ENCODE measurements around the gene SLC49A4. TPM values are rescaled to one million over a fixed set of nuclear protein-coding genes. Genes with fewer than 3 reads are reported as not detected.

Gene SLC49A4
- total RNA-seq, 1 experiment from 2014 or later: 13.8 TPM

DNA sequence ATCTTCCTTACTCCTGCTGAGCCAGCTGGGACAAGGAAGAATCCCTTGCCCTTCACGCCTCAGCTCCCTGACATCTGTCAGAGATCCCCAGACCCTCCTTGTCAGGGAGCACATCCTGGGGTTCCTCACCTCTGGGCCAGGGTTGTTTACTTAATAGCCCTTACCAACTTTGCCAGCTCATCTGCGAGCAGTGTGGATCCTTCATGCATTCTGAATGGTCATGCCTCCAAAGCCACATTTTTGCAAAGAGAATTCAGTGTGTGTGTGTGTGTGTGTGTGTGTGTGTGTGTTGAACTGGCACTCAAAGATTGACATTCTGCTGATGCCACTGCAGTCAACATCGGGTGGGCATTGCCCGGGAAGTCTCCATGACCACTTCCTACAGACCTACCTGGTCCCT, 112.6 kb downstream of the SLC49A4 start:
- DNase-seq (ENCODE audit: low spot score): no peak

DNA sequence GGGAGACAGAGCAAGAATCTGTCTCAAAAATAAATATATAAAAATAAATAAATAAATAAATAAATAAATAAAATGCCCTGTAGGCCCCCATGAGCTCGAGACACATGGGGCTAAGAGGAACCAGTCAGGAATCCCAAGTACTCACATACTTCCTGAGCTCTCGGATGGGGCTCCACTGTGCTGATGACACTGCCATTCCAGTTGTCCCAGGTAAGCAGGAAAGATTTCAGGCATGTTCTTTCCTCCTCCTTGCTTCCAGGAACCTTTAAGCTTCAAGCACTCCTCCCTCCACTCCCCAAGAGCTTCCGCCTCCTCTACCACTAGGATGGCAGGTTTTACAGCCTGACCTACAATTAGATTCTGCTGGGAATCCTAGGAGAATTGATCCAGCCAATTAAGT, 113.4 kb downstream of the SLC49A4 start:
- no peak for DNase-seq (ENCODE audit: low spot score)

DNA sequence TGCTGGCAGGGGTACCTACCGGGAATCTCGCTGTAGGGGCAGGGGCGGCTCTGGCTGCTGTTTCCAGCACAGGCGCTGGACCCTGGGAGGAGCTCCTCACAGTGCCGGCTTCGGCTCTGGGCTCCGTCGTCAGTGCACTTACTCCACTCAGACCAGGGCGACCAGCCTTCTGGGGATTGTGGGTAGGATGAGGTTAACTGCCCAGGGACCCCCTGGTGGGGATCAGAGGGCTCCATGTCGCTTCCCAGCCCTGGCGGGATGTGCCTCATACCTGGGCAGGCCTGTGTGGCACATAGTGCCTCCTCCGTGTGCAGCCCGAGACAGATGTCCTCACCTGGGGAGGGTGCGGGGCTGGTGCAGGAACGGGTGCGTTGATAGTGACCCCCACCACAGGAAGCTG, 117.0 kb downstream of the SLC49A4 start:
- DNase-seq (ENCODE audit: low spot score): no peak

DNA sequence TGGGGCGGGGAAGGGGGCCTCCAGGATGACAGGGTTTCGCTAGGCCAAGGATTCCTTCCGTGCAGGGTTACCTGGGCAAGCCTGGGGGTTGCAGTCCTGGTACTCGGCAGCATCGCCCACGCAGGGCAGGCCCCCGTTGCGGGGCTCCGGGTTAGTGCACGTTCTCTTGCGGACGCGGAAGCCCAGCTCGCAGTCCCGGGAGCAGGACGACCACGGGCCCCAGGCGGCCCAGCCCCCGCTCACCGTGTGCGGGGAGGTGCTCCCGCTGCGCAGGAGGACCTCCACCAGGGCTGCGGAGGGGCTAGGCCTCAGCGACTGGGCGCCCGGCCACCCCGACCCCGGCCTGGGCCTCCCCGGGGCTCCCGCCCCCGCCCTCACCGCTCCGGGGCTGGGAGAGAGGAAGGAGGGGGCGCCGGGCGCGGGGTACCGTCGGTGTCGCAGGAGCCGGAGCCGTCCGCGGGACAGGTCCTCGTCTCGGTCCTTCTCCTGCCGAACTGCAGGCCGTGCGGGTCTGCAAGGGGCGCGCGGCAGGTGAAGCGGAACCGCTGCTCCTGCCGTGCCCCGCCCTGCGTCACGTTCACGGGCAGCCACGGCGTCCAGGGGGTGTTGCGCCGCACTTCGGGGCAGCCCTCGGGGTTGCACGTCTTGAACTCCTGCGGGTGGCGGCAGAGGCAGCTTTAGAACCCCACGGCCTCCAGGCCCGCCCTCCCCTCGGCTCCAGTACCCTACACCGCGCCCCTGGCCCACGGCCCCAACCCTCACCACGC, 118.1 kb downstream of the SLC49A4 start:
- DNase-seq (ENCODE audit: low spot score): no peak

DNA sequence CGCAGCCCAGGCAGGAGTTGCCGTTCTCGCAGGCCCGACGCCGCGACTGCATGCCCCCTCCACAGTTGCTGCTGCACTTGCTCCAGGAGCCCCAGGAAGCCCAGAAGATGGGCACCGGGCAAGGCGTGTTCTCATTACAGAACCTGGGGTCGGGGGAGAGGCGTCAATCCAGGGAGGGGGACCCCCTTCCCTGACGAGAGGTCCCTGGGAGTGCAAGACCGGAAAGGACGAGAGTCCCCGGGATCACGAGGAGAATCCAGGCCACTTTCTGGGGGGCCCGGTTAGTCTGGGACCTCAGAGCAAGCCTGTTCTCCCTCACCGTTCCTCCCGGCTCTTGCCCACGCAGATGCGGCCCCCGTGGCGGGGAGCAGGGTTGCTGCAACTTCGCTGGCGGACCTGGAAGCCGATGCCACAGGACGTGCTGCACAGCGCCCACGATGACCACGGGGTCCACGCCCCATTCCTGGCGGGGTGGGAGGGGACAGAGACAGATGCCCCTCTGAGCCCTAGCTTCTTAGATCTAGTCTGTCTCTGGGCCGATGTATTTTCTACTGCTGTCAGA, 118.8 kb downstream of the SLC49A4 start:
- DNase-seq (ENCODE audit: low spot score): no peak

DNA sequence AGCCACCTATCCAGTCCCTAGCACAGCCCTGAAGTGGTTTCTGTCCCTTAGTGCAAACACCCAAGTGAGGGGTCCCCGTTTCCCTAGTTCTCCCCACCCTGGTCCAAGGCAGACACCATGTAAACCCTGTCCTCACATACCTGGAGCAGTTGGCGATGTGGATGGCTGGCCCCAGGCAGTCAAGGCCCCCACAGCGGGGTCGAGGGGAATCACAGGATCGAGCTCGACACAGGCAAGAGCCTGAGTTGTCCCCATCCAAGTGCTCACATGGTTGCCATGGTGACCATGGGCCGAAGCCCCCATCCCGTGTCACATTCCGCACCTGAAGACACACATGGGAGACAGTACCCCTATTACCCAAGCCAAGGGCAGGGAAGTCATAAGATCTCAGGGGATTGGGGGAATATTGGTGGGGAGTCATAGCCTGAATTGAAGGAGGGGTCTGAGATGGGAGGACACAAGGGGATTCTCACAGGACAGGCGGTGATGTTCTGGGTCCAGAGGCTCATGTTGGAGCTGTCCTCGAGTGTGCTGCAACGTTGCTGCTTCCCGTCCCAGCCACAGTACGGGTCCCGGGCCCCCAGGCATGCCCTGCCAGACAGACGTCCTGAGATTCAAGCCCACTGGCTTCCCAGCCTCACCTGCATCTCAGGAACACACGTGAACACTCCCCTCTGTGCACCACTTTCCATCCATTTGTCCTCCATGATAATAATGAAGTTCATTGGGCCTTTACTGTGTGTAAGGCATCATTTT, 120.6 kb downstream of the SLC49A4 start:
- DNase-seq (ENCODE audit: low spot score): no peak

DNA sequence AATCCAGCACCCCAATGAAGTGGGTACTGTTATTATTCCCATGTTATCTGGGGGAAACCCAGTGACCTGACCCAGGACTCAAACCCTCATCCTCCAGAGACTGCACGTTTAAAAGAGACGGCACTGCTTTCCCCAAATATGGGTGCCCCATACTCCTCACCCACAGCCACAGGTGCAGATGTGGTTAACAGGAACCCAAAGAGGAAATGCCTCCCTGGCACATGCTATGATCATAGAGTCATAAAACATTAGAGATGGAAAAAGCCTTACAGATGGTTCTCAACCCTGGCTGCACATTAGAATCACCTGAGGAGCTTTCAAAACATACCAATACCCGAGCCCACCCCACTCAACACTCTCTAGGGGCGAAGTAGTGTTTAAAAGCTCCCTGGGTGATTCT, 121.2 kb downstream of the SLC49A4 start:
- no peak for DNase-seq (ENCODE audit: low spot score)

DNA sequence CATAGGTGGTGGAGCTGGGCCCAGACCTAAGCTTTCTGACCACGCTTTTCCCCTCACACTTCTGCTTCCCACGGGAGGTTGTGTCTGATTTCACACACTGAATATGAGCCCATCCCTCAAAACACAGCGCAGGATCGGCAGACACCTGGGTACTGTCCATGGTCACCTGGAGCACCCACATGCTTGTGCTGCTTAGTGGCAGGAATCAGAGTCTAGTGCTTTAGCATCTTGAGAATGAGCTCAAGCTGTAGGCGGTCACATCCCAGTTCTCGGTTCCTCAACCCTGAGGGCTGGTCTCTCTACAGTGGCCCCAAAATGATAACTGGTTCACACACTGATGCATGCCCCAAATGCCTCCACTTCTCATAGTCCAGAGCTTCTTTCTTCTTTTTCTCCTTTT, 121.7 kb downstream of the SLC49A4 start:
- DNase-seq (ENCODE audit: low spot score): no peak

DNA sequence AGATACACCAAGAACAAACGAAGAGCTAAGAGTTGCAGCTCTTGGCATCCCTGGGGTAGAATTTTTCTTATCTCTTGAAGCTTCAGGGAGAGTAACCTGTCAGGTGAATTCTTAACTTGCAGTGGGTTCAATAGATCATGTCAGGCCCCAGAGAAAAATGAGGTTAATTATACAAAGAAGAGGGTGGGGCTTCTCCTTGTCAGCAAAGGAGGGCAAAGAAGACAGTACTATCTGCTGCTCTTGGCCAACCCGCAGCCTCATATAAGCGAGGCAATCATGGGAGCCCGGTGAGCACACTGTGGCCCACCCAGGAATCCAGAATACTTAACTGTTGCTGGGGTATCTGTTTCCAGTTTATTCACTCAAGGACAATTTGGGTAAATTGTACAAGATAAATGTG, 122.5 kb downstream of the SLC49A4 start:
- no peak for DNase-seq (ENCODE audit: low spot score)

DNA sequence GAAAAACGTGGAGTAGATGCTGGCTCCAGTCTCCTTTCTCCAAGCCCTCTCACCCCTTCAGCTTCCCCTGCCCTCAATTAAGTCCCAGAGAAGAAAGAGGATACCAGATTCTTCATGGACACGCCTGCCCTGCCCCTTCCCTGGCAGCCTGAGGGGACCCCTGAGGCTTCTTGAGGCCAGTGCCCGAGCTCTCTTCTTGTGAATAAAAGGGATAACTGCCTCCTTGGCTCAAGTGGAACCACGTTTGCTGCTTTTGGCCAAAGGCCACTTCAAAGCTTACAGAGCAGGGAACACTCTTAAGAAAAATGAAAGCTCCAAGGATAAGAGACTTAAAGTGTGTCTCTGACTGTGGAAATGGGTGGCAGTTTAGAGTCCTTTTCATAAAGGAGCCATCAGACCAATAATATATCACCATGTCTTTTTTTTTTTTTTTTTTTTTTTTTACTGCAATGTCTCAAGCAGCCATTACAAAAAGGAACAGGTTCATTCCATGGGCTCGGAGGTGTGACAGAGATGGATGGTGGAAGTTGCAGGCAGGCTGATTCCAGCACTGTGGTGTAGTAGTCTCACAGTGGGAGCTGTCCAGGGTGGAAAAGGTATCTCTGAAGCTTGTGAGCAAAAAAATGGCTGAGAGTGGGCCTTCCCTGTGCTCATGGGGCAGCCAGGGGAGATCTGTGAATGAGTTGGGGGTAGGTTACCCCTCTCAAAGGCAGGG, 123.9 kb downstream of the SLC49A4 start:
- DNase-seq (ENCODE audit: low spot score): no peak

DNA sequence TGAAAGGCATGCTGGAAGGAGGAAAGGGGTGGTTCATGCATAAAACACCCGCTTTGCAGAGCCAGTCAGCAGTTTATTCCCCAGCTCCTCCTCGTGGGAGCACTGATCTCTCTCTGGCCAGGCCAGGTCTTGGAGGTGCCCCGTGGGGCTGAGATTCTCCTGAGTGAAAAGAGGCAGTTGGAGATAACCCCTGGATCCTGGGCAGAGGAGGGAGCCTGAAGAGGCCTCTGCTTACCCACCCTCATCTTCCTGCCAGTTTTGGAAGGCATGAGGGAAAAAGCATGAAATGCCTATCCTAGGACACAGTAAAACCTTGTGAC, 124.4 kb downstream of the SLC49A4 start:
- no peak for DNase-seq (ENCODE audit: low spot score)

DNA sequence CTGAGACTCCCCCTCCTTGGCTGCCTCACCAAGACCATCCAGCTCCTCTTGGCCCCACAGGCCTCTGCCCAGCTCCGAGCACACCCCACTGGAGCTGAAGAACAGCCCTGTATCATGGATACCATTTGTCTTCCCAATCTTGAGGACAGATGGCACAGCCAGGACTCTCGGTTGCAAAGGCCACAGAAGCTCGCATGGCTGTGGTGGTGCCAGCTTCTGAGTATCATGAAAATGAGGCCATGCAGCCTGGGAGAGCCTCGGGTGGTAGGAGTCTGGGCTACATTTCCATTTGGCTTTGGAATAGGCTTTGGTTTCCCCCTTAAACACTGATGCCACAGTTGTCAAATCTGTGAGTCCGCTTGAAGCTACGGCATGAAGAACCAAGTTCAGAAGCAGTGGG, 126.1 kb downstream of the SLC49A4 start:
- no peak for DNase-seq (ENCODE audit: low spot score)

DNA sequence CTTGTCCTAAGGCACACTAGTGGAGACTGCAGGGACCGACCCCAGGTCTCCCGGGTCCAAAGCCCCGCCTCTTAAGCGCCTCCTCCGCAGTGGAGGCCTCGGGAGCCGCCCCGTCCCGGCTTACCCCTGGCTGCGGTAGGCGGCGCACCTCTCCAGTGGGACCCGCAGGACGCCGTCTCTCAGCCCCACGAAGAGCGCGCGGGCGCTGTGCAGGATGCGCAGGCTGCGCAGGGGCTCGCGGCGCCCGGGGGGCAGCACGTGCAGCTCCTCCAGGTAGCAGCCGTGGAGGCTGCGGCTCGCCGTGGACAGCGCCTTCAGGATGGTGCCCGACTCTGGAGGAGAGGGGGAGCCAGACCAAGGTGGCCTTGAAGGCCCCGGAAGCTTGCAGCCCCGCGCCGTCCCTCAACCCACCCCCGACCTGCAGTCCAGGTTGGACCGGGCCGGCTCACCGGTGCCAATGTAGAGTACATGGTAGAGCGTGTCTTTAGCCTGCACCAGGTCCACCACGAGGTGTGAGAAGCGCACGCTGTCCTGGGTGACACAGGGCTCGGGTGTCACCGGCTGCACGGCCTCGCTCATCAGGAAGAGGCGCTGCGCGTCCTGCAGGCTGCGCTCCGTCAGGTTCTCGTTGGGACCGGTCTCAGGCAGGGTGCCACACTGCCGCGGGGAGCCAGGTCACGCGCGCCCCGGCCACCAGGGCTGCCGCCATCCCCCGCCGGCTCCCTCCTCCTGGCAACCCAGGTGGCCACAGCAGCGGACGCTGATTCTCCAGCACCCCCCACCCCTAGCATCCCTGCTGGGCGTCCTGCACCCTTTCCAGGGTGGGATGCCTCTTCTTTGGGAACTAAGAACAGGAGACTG, 127.2 kb downstream of the SLC49A4 start:
- no peak for DNase-seq (ENCODE audit: low spot score)

DNA sequence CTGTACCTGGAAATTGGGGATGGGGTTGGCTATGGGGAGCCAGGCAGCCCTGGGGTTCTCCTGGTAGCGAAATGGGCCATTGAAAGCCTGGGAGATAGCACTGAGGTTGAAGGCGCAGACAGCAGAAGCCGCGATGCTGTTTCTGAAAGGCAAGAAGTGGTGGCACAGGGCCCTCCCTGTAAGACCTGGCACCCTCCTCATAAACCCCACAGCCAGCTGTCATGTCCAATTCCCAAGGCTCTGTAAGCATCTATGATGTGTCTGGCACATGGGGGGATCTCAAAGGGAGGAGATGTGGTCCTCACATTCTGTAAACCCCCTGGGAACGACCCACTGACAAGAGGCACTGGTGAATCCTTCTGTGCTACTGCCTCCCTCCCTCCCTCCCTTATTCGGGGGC, 128.7 kb downstream of the SLC49A4 start:
- no peak for DNase-seq (ENCODE audit: low spot score)

DNA sequence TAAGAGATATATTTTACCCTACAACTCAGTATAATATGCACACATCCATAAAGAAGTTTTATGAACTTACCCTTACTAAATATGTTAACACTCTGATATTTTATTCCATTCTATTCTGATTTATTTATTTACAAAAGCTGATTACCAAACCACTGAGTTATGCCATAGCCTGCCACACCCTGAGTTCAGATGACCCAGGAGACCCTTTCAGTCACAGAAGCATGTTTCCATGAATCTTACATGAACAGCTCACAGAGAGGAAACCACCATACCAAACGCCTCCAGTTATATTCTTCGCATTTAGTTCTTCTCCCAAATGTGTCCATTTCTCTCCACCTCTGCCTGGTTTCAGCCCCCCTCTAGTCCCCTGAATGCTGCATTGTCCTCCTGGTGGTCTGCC, 129.2 kb downstream of the SLC49A4 start:
- DNase-seq (ENCODE audit: low spot score): no peak

DNA sequence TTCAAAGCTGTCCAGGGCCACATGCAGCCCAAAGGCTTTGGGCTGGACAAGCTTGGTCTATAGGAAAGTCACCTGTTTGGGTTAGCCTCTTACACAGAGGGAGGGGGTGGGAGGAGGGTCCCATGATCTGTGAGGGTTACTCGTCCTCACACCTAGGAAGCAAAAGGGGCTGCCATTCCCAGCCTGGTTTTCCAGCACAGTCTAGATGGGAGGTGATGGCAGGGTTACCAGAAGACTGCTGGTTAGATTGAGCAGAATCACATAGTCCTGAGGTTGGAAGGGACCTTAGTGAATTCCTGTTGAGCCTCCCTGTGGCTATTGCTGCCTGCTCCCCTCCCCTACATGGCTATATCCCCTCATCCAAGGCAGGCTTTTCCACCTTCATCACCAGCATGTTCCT, 130.9 kb downstream of the SLC49A4 start:
- DNase-seq (ENCODE audit: low spot score): no peak

DNA sequence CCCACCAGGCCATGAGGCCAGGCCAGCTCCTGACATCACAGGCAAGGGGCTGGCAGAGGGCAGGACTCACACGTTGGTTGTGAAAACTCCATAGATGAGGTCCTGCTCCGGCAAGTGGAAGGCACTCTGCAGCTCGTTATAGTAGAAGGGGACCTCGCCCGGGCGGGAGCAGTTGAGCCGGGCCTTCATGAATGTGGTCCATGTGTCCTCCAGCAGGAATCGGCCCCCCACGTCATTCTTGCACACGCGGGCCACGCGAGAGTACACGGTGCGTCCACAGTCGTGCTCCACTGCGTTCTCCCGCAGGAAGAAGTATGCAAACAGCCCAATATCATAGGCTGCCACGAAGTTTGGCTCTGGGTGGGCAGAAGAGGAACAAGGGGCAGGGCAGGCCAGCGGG, 131.5 kb downstream of the SLC49A4 start:
- DNase-seq (ENCODE audit: low spot score): no peak

DNA sequence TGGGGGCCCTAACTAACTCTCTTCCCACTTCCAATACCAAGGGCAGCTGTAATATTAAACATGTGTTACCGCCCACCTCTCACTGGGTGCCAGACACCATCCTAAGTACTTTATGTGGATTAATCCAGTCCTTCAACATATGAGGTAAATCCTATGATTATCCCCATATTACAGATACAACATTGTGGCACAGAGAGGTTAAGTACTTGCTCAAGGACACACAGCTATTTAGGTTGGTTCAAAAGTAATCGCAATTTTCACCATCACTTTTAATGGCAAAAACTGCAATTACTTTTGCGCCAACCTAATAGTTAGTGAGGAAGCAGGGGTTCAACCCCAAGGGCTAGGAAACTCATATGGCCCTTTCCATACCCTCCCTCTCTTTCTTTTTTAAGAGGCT, 131.9 kb downstream of the SLC49A4 start:
- DNase-seq (ENCODE audit: low spot score): no peak

DNA sequence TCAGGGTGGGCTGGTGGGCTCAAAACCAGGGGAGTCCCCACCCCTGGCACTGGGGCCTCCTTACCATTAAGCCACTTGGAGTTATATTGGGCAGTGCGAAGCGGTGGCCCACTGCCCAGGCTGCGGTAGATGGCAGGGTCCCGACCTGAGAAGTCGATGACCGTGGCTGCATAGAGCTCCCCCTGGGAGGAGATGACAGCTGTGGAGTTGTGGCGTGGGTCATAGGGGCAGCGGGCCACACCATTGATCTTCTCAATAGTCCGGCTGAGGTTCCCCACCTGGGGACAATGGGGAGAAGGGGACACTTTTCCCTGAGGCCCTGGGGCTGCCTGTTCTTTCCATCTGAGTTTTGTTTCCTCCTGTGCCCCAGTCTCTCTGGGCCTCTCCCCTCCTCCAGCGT, 132.9 kb downstream of the SLC49A4 start:
- DNase-seq (ENCODE audit: low spot score): no peak

DNA sequence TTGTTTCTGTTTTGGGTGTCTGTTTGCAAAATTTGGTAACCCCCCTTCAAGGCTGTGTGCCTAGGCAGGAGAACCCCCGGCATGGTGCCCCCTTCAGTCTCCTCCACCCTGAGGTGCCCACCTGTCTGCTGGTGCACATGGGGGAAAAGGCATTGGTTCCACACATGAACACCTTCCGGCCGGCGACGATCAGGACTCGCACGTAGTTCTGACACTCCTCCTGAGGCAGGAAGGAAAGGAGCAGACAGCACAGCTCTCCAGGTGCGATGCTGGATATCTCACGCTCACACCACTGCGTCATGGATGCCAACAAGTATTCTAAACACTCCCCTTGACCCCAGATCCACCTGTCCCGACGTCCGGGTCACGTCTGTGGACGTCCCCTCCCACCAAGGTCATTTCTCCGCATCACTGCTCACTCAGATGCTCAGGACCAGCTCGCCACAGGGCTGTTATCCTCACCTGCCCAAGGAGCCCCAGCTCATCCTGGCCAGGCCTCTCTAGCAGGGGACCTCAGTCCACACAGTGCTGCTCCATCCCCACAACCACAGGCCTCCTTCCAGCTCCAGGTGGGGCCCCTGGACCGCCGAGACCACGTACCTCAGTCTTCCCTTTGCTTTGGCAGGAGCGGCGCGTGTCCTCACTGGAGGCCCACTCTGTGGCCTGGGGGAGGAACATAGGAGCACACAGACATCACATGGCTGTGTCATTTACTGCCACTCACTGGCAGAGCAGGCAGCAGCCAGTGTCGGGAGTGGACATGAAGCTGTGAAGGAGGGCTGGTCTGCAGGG, 133.7 kb downstream of the SLC49A4 start:
- no peak for DNase-seq (ENCODE audit: low spot score)
